Myocyte (in vitro differentiated cells): Measurements from ENCODE around the gene SPOCK1. TPM values are rescaled to one million over a fixed set of nuclear protein-coding genes. Genes with fewer than 3 reads are reported as not detected.

ENCODE experiments used
- DNase-seq: peaks from one replicate; pipeline ENCODE4 v3.0.0-alpha.2; 2012; ENCODE audit warnings: low read depth
- total RNA-seq: library from RNA; depleted of rRNA; stranded (reverse); fragments of >200 nt; gene quantifications from 2 replicates; pipeline ENCODE4 v1.2.3, GENCODE V29; 2014

The SPOCK1 gene
- total RNA-seq, 1 donor from 2014 or later: 9.5 TPM

GRCh38 chr5:137496919-137497318 lies 2.2 kb downstream of the SPOCK1 start:
- DNase-seq: no peak

- peak; percentile 22 for DNase-seq
Measured at GRCh38 chr5:137492331-137492730, 6.8 kb downstream of the SPOCK1 start.

GRCh38 chr5:137491121-137491520 lies 8.0 kb downstream of the SPOCK1 start:
- DNase-seq: peak; percentile 10

GRCh38 chr5:137490591-137490990 lies 8.5 kb downstream of the SPOCK1 start:
- DNase-seq: no peak

- DNase-seq: no peak
Measured at GRCh38 chr5:137488974-137489373, 10.2 kb downstream of the SPOCK1 start.

GRCh38 chr5:137488516-137488915 lies 10.6 kb downstream of the SPOCK1 start:
- no peak for DNase-seq

GRCh38 chr5:137487600-137487999 lies 11.5 kb downstream of the SPOCK1 start:
- DNase-seq: peak; percentile 75

GRCh38 chr5:137486707-137487106 lies 12.4 kb downstream of the SPOCK1 start:
- peak; percentile 29 for DNase-seq

GRCh38 chr5:137481596-137481995 lies 17.5 kb downstream of the SPOCK1 start:
- no peak for DNase-seq

- peak; percentile 62 for DNase-seq
Measured at GRCh38 chr5:137478043-137478442, 21.1 kb downstream of the SPOCK1 start.

- no peak for DNase-seq
Measured at GRCh38 chr5:137470921-137471220, 28.3 kb downstream of the SPOCK1 start.

- peak; percentile 74 for DNase-seq
Measured at GRCh38 chr5:137470111-137470920, 28.8 kb downstream of the SPOCK1 start.

- no peak for DNase-seq
Measured at GRCh38 chr5:137466889-137467288, 32.2 kb downstream of the SPOCK1 start.

GRCh38 chr5:137465930-137466329 lies 33.2 kb downstream of the SPOCK1 start:
- no peak for DNase-seq

GRCh38 chr5:137462816-137463520 lies 36.2 kb downstream of the SPOCK1 start:
- no peak for DNase-seq

GRCh38 chr5:137462265-137462590 lies 36.9 kb downstream of the SPOCK1 start:
- no peak for DNase-seq

GRCh38 chr5:137461391-137462264 lies 37.5 kb downstream of the SPOCK1 start:
- DNase-seq: peak; percentile 33

- DNase-seq: no peak
Measured at GRCh38 chr5:137454671-137455070, 44.5 kb downstream of the SPOCK1 start.

GRCh38 chr5:137453483-137454080 lies 45.5 kb downstream of the SPOCK1 start:
- DNase-seq: peak; percentile 80

GRCh38 chr5:137450759-137451158 lies 48.4 kb downstream of the SPOCK1 start:
- no peak for DNase-seq

GRCh38 chr5:137448868-137449267 lies 50.3 kb downstream of the SPOCK1 start:
- no peak for DNase-seq

- no peak for DNase-seq
Measured at GRCh38 chr5:137446615-137447014, 52.5 kb downstream of the SPOCK1 start.
